AG09309 (cell line): ENCODE data around the gene BAIAP2L2.

Experiments used
- DNase-seq: peaks from one replicate; pipeline ENCODE4 v3.0.0-alpha.2; 2010; ENCODE audit warnings: low read depth
- H3K4me3 ChIP-seq: 2 replicates; pipeline ENCODE4 v1.5.1; 2011; ENCODE audit warnings: mild to moderate bottlenecking, low read depth, low read length, moderate library complexity; ENCODE audit not compliant: control insufficient read depth
- CTCF ChIP-seq: IDR thresholded peaks from 2 replicates; pipeline ENCODE4 v1.5.1; 2011; ENCODE audit warnings: mild to moderate bottlenecking, low read depth, low read length, inconsistent platforms; ENCODE audit not compliant: insufficient read depth, control insufficient read depth; ENCODE audit errors: missing control alignments

BAIAP2L2 gene

GRCh38 chr22:38043151-38044039 lies 67.1 kb downstream of the BAIAP2L2 start:
- DNase-seq: no peak
- H3K4me3 ChIP-seq: no peak overlapping the region
- TF ChIP-seq CTCF: no peak

GRCh38 chr22:38042488-38042790 lies 68.0 kb downstream of the BAIAP2L2 start:
- no peak for TF ChIP-seq CTCF
- H3K4me3 ChIP-seq: no peak overlapping the region
- DNase-seq: no peak

GRCh38 chr22:38041760-38042487 lies 68.6 kb downstream of the BAIAP2L2 start:
- no peak overlapping the region for H3K4me3 ChIP-seq
- TF ChIP-seq CTCF: no peak
- DNase-seq: no peak

- no peak for DNase-seq
- no peak overlapping the region for H3K4me3 ChIP-seq
- TF ChIP-seq CTCF: no peak
These were observed 69.3 kb downstream of the BAIAP2L2 start for GRCh38 chr22:38040953-38041759.

GRCh38 chr22:38038890-38039812 lies 71.3 kb downstream of the BAIAP2L2 start:
- no peak for TF ChIP-seq CTCF
- H3K4me3 ChIP-seq: no peak overlapping the region
- DNase-seq: no peak
